Measurements from ENCODE around the gene CORO7. TPM values are rescaled to one million over a fixed set of nuclear protein-coding genes. Genes with fewer than 3 reads are reported as not detected.

CORO7 gene
- total and polyA plus RNA-seq, 9 of the 15 experiments (the other 6 are each of a cell fraction or from before 2014, with no cell fraction given): 0.45 to 77.2 (median 18.7) TPM

GRCh38 chr16:4319454-4320421, 96.7 kb downstream of the CORO7 start:
- H3K36me3 ChIP-seq (ENCODE audit: control insufficient read depth, insufficient read depth, low read length): no peaks in the 10 kb centered on the region
- H3K9me1 ChIP-seq (ENCODE audit: control insufficient read depth, insufficient read depth, low read length): no peaks in the 10 kb centered on the region
- peaks cover 3 to 85% of the 10 kb centered on the region in 2 experiments; a peak in 4 of 5 replicates for H3K4me1 ChIP-seq (replicated peaks in 1 of 2; ENCODE audit: control insufficient read depth in 2 of 2, insufficient read depth in 2 of 2, low read length in 2 of 2)
- H3K79me2 ChIP-seq (ENCODE audit: control insufficient read depth, insufficient read depth, low read length): peaks cover 20% of the 10 kb centered on the region
- H3K27ac ChIP-seq (ENCODE audit: extremely low read depth, low read depth, low read length): no peak overlapping the region
- FAIRE-seq (no peak), DNase-seq (ENCODE audit: extremely low read depth in 1 of 4, low spot score in 3 of 4) (peak in 2 of 4 experiments; percentile 51 to 70), ATAC-seq (peak; percentile 62)
- BruUV-seq (replicated peaks): no TSS peak
- no peak overlapping the region for H2AFZ ChIP-seq (ENCODE audit: low read depth, low read length)
- no peaks in the 10 kb centered on the region for H3K9me3 ChIP-seq (replicated peaks; ENCODE audit: control insufficient read depth, insufficient read depth, low read depth, low read length)
- H3K4me2 ChIP-seq (ENCODE audit: insufficient read depth, low read length): no peak overlapping the region
- no peaks in the 10 kb centered on the region for H3K27me3 ChIP-seq (ENCODE audit: control insufficient read depth in 2 of 2, insufficient read depth in 2 of 2, low read length in 2 of 2)
- ChIA-PET POLR2A (interaction anchor here (0.7 kb wide), 1 partner anchor 9 kb away, joined by 3 read pairs; no protein-coding TSS in a partner anchor), CTCF (ENCODE audit: low intra/inter-chr PET ratio) (no interaction called here)
- in situ Hi-C loops (cut with MboI) (loop anchor here (10.0 kb wide), 2 partner anchors 115 to 335 kb away; no protein-coding TSS in a partner anchor), intact Hi-C loops (cut with micrococcal nuclease) (no loop called here)
- no peak overlapping the region for H3K4me3 ChIP-seq
- H3K9ac ChIP-seq (ENCODE audit: insufficient read depth in 1 of 2, low read depth in 2 of 2, low read length in 2 of 2): peak overlapping the region in 1 of 2 experiments; percentile 72; a peak in 2 of 4 replicates
- 49% methylated on average over 21 of the region's 37 CpGs for WGBS (ENCODE audit: insufficient coverage, low coverage, missing lambda C conversion rate)
- peaks cover 9% of the 10 kb centered on the region for H4K20me1 ChIP-seq (replicated peaks; ENCODE audit: control insufficient read depth, insufficient read depth, low read length)
- TF ChIP-seq KDM5B (IDR thresholded peaks at IDR 0.05; ENCODE audit: insufficient replicate concordance, low read depth, low read length) (no peak), VEZF1 (CRISPR knock-in tag; IDR thresholded peaks at IDR 0.05) (0 out of 2 replicates have a peak, but pooled peaks have one; percentile 11), SAP30 (IDR thresholded peaks at IDR 0.05; ENCODE audit: borderline replicate concordance, insufficient read depth, low read depth, low read length, poor library complexity, severe bottlenecking) (no peak), SMARCA4 (IDR thresholded peaks at IDR 0.05) (no peak), FOXJ3 (CRISPR knock-in tag; IDR thresholded peaks at IDR 0.05) (no peak), POLR2A (conservative IDR thresholded peaks at IDR 0.05) (no peak), ZNF518B (CRISPR knock-in tag; IDR thresholded peaks at IDR 0.05) (no peak), ZFP30 (CRISPR knock-in tag; IDR thresholded peaks at IDR 0.05; ENCODE audit: borderline replicate concordance) (no peak), PRDM10 (IDR thresholded peaks at IDR 0.05; ENCODE audit: partially characterized antibody) (peak; percentile 64), TEAD1 (CRISPR knock-in tag; IDR thresholded peaks at IDR 0.05) (peak in 1 of 2 experiments; percentile 33; a peak in 1 of 4 replicates), RBM25 (IDR thresholded peaks at IDR 0.05; ENCODE audit: low read depth, low read length, severe bottlenecking) (no peak)

Data from K562 (cell line).